HG03521 (cell line): ENCODE measurements around the gene ELAPOR2.
"Not testable (repeated sequence)": the region's sequence is repeated elsewhere in the genome, so short reads cannot be mapped to it uniquely, and the experiment has no call there.

Source experiments
- ATAC-seq: cut with Tn5 transposase; IDR thresholded peaks from one replicate; pipeline ENCODE4 v1.9.1; 2021; ENCODE audit warnings: mild to moderate bottlenecking, moderate library complexity; ENCODE audit not compliant: unreplicated experiment

ELAPOR2 gene

GRCh38 chr7:87044713-87045112, 14.7 kb downstream of the ELAPOR2 start:
- not testable (repeated sequence) for ATAC-seq

GRCh38 chr7:87041586-87041985, 17.9 kb downstream of the ELAPOR2 start:
- not testable (repeated sequence) for ATAC-seq

GRCh38 chr7:87039691-87040299, 19.7 kb downstream of the ELAPOR2 start:
- ATAC-seq = not testable (repeated sequence)

GRCh38 chr7:87038993-87039690, 20.3 kb downstream of the ELAPOR2 start:
- ATAC-seq = no peak

GRCh38 chr7:87036985-87037384, 22.5 kb downstream of the ELAPOR2 start:
- ATAC-seq = no peak

- ATAC-seq = no peak
Measured at GRCh38 chr7:87032604-87033339, 26.7 kb downstream of the ELAPOR2 start.

GRCh38 chr7:87029078-87029477, 30.4 kb downstream of the ELAPOR2 start:
- ATAC-seq = no peak

GRCh38 chr7:87028636-87029035, 30.8 kb downstream of the ELAPOR2 start:
- ATAC-seq = no peak

- peak; percentile 71 for ATAC-seq
Measured at GRCh38 chr7:87027900-87028299, 31.6 kb downstream of the ELAPOR2 start.

GRCh38 chr7:87021285-87021684, 38.2 kb downstream of the ELAPOR2 start:
- ATAC-seq = no peak

- no peak for ATAC-seq
Measured at GRCh38 chr7:87016606-87017005, 42.8 kb downstream of the ELAPOR2 start.

- ATAC-seq = no peak
Measured at GRCh38 chr7:87013840-87014190, 45.6 kb downstream of the ELAPOR2 start.

- ATAC-seq = no peak
Measured at GRCh38 chr7:87013136-87013839, 46.2 kb downstream of the ELAPOR2 start.
